BLaER1 (cell line): Measurements from ENCODE around the gene INPP5A.

ENCODE experiments used
- H3K27ac ChIP-seq: shearing (Covaris generic); formaldehyde crosslinking; 2 replicates; pipeline ENCODE4 v1.8.1; 2022
- H3K27me3 ChIP-seq: shearing (Covaris generic); formaldehyde crosslinking; 2 replicates; pipeline ENCODE4 v1.8.1; 2022
- H3K36me3 ChIP-seq: shearing (Covaris generic); formaldehyde crosslinking; 2 replicates; pipeline ENCODE4 v1.8.1; 2022
- H3K4me1 ChIP-seq: shearing (Covaris generic); formaldehyde crosslinking; 2 replicates; pipeline ENCODE4 v1.8.1; 2022
- H3K4me2 ChIP-seq: shearing (Covaris generic); formaldehyde crosslinking; 2 replicates; pipeline ENCODE4 v1.8.1; 2022
- H3K4me3 ChIP-seq: shearing (Covaris generic); formaldehyde crosslinking; 2 replicates; pipeline ENCODE4 v1.8.1; 2022
- H3K9ac ChIP-seq: shearing (Covaris generic); formaldehyde crosslinking; 2 replicates; pipeline ENCODE4 v1.8.1; 2022
- H3K9me3 ChIP-seq: shearing (Covaris generic); formaldehyde crosslinking; 2 replicates; pipeline ENCODE4 v1.8.1; 2022
- H4K20me1 ChIP-seq: shearing (Covaris generic); formaldehyde crosslinking; 2 replicates; pipeline ENCODE4 v1.8.1; 2022
- Cebpa-rat ChIP-seq: shearing (Covaris generic); IDR thresholded peaks from 2 replicates; pipeline ENCODE4 v1.8.1; 2022

Gene INPP5A

DNA sequence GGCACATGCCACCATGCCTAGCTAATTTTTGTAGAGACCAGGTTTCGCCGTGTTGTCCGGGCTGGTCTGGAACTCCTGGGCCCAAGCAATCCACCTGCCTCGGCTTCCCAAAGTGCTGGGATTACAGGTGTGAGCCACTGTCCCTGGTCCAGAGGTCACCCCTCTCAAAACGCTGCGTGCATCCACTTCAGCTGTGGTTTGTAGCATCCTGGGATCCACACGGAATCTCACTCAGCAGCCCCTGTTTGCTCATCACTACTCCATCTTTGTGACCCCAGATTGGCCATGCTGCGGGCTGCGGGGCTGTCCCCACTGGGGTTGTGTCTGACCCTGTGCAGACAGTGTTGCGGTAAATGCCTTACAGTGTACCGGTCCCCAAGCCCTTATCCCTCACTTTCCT, 3.5 kb downstream of the INPP5A start:
- peak overlapping the region; percentile 100 for H3K4me2 ChIP-seq
- H3K36me3 ChIP-seq = peaks cover 12% of the 10 kb centered on the region; the same call in 1 of the 2 replicates
- no peaks in the 10 kb centered on the region for H3K27me3 ChIP-seq
- H3K4me3 ChIP-seq = peak overlapping the region; percentile 36; the same call in 1 of the 2 replicates
- TF ChIP-seq Cebpa-rat = no peak
- H3K9ac ChIP-seq = peak overlapping the region; percentile 64
- H3K27ac ChIP-seq = peak overlapping the region; percentile 46
- H3K4me1 ChIP-seq = peaks cover 85% of the 10 kb centered on the region
- no peaks in the 10 kb centered on the region for H3K9me3 ChIP-seq
- H4K20me1 ChIP-seq = peaks cover 82% of the 10 kb centered on the region

DNA sequence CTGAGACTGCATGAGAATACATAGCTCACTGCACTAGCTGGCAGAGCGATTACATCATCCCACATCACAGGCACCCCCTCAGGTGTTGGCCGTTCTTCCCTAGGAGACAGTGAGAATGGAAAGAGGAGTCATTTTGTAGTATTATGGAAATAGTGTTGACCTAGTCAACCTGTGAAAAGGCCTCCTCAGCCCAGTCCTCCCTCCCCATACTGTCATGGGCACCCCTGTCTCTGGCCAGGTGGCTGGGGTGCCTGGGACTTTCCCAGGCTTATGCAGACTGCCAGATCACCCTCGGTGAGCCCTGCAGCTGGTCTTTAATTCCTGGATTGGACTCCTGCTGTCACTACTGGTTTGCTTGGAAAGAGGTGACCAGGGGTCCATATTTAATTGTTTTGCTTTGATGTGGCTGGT, 4.0 kb downstream of the INPP5A start:
- Histone ChIP-seq H3K9me3 (no peaks in the 10 kb centered on the region), H3K4me2 (peak overlapping the region; percentile 100), H3K27me3 (no peaks in the 10 kb centered on the region), H3K9ac (no peak overlapping the region), H3K4me3 (no peak overlapping the region), H3K36me3 (peaks cover 12% of the 10 kb centered on the region; the same call in 1 of the 2 replicates), H3K27ac (no peak overlapping the region), H3K4me1 (peaks cover 85% of the 10 kb centered on the region), H4K20me1 (peaks cover 87% of the 10 kb centered on the region)
- TF ChIP-seq Cebpa-rat = no peak

DNA sequence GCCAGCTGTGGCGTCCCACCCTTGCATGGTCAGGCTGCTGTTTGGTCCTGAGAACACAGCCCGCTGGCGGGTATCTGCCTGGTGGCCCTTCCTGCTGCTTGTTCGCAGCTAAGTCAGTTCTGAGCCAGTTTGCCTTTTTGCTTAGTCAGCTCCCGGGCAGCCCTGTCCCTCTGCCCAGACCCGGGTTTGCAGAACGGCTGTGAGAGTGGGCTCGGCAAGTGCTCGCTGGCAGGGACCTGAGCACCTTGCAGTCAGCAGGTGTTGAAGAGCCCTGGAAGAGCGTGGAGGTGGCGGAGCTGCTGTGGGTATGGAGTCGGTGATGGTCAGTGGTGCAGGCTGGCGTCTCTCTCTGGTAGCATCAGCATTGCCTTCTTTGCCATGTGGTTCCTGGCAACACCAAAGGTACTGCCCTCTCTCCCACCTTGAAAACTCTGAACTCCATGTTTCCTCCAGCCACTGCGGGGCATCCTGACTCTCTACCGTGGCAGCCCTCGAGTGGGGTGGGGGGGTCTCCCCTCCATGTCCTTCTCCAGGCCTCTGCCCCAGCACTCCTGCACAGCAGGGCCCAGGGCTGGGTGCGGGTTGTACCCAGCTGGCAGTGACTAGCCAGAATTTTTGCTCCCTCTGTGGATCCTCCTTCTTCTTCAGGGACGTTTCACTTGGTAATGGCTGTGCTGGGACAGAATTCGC, 4.6 kb downstream of the INPP5A start:
- H3K4me1 ChIP-seq = peaks cover 89% of the 10 kb centered on the region
- H3K27ac ChIP-seq = no peak overlapping the region
- H3K4me2 ChIP-seq = peak overlapping the region; percentile 100
- H4K20me1 ChIP-seq = peaks cover 94% of the 10 kb centered on the region
- H3K9me3 ChIP-seq = no peaks in the 10 kb centered on the region
- no peak for TF ChIP-seq Cebpa-rat
- no peak overlapping the region for H3K9ac ChIP-seq
- H3K36me3 ChIP-seq = peaks cover 12% of the 10 kb centered on the region; the same call in 1 of the 2 replicates
- H3K27me3 ChIP-seq = no peaks in the 10 kb centered on the region
- no peak overlapping the region for H3K4me3 ChIP-seq

DNA sequence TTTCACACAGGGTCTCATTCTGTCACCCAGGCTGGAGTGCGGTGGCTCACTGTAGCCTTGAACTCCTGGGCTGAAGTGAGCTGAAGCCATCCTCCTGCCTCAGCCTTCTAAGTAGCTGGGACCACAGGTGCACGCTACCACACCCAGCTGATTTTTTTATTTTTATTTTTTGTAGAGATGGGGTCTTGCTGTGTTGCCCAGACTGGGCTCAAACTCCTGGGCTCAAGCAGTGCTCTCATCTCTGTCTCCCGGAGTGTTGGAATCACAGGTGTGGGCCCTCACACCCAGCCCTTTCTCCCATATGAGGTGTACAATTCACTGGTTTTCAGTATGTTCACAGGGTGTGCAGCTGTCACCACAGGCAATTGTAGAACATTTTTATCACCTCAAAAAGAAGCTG, 5.2 kb downstream of the INPP5A start:
- H3K4me1 ChIP-seq = peaks cover 95% of the 10 kb centered on the region
- peak overlapping the region; percentile 100 for H3K4me2 ChIP-seq
- no peak for TF ChIP-seq Cebpa-rat
- no peaks in the 10 kb centered on the region for H3K27me3 ChIP-seq
- peaks cover 99% of the 10 kb centered on the region for H4K20me1 ChIP-seq
- H3K36me3 ChIP-seq = peaks cover 12% of the 10 kb centered on the region; the same call in 1 of the 2 replicates
- H3K9ac ChIP-seq = no peak overlapping the region
- no peaks in the 10 kb centered on the region for H3K9me3 ChIP-seq
- no peak overlapping the region for H3K4me3 ChIP-seq
- no peak overlapping the region for H3K27ac ChIP-seq

DNA sequence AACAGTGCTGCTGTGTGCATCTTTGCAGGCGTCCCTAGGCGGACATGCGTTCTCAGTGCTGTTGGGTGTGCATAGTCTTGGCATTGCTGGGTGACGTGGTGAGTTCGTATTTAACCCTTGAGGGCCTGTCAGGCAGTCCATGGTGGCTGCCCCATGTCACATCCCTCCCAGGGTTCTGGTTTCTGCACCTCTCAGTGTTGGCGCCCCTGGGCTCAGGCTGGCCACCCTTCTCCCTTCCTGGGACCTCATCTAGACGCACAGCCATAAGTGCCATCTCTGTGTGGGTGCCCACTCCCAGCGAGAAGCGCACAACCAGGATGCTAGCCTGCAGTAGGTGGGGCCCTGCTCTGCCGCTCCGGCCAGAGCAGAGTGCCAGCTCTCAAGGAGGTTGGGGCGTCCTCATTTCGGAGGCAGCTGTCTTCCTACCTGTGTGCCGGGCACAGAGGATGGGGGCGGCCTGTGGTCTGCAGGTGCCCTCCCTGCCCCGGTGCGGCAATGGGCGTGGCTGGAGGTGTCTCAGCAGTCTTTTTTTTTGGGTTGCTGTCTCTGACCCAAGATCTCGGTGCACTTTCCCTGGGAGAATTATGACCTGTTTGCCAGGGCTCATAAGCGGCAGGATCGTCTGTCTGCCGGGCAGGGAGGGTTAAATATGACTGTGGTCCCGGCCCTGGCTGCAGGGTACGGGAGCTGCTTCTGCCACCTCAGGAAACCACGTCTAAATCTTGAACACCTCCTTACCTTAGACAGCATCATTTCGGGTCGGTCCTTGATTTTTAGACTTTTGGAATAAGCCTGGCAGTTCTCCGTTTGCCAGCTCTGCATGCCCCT, 6.5 kb downstream of the INPP5A start:
- Histone ChIP-seq H3K36me3 (peaks cover 12% of the 10 kb centered on the region; the same call in 1 of the 2 replicates), H3K9ac (0 out of 2 replicates have a peak overlapping the region, but pooled peaks have one; percentile 20), H3K4me3 (no peak overlapping the region), H3K9me3 (no peaks in the 10 kb centered on the region), H3K27me3 (no peaks in the 10 kb centered on the region), H3K4me2 (peak overlapping the region; percentile 100), H3K4me1 (peaks cover 97% of the 10 kb centered on the region), H3K27ac (no peak overlapping the region), H4K20me1 (peaks cover 100% of the 10 kb centered on the region)
- no peak for TF ChIP-seq Cebpa-rat

DNA sequence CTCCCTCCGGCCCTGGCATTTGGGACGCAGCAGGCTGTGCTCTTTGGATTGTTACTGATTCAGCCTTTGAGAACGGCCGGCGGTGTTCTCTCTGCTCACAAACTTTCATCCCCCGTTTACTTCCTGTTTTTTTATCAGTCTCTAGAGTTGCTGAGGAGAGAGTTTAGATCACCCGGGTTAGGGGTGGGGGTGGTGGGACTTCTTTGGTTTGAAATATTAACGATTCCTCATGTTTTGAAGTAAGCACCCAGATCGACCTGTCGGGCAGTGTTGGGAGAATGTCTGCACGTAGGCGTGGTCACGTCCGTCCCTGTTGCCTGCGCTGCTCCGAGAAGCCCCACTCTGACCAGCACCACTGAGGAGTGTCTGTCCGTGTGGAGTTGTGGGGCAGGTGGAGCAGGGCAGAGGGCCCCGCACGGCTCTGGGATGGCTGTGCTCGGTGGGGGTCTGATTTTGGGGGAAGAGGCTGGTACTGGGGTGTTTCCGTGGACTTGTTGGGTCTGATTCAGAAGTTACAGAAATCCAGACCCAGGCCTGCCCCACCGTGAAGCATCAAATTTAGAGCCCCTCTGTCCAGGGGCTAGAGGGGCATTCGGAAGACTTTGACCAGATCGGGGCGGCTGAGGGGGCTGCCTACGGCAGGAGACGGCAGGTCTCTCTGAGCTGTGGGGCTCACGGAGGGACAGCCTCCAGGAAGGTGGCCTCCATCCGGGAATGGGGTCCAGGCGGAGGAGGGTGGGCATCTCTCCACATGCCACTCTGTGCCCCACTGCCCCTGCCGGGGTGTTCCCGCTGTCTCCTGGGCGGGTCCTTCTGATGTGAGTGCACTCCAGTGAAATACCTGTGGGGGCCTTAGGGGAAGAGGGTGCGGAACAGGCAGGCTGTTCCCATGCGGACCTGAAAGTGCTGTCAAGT, 7.4 kb downstream of the INPP5A start:
- Histone ChIP-seq H3K4me3 (no peak overlapping the region), H3K4me1 (peaks cover 97% of the 10 kb centered on the region), H3K27ac (peak overlapping the region; percentile 71; the same call in 1 of the 2 replicates), H3K4me2 (peak overlapping the region; percentile 100), H4K20me1 (peaks cover 98% of the 10 kb centered on the region), H3K9ac (0 out of 2 replicates have a peak overlapping the region, but pooled peaks have one; percentile 20), H3K36me3 (peaks cover 12% of the 10 kb centered on the region; the same call in 1 of the 2 replicates), H3K9me3 (no peaks in the 10 kb centered on the region), H3K27me3 (no peaks in the 10 kb centered on the region)
- no peak for TF ChIP-seq Cebpa-rat

DNA sequence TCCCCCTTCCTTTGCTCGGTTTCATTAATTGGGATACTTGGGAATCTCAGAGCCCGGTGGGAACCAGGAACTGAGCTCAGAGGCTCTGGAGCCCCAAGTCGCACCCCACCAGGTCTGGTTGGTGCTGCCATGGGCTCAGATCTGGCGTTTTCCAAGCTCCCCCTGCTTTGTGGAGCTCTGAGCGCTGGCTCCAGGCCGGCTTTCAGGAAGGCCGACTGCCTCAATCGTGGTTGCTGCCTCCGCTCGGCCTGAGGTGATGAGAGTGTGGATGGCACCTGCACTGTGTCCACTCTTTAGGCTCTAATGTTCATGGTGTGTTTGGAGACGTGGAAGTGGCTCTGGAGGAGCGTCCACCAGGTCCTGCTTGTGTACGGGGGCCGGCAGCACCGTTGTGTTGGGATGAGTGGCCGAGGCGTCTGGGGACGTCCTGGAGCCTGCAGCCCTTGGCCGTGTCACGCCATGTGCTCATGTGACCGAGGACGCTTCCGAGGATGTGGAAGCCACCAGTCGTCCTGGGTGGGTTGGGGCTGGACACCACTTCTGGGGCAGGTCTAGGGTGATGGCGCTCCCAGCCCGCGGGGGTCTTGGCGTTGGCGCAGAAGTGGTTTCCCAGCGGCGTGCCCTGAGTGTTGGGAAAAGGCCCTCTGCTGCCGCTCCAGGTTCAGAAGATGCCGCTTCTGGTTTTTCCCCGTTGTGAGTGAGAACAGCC, 8.2 kb downstream of the INPP5A start:
- no peaks in the 10 kb centered on the region for H3K9me3 ChIP-seq
- H3K27ac ChIP-seq = peak overlapping the region; percentile 71
- H3K4me3 ChIP-seq = peak overlapping the region; percentile 44; the same call in 1 of the 2 replicates
- H4K20me1 ChIP-seq = peaks cover 97% of the 10 kb centered on the region
- H3K4me1 ChIP-seq = peaks cover 97% of the 10 kb centered on the region
- H3K9ac ChIP-seq = peak overlapping the region; percentile 70
- H3K27me3 ChIP-seq = no peaks in the 10 kb centered on the region
- H3K36me3 ChIP-seq = peaks cover 12% of the 10 kb centered on the region; the same call in 1 of the 2 replicates
- H3K4me2 ChIP-seq = peak overlapping the region; percentile 100
- TF ChIP-seq Cebpa-rat = no peak

DNA sequence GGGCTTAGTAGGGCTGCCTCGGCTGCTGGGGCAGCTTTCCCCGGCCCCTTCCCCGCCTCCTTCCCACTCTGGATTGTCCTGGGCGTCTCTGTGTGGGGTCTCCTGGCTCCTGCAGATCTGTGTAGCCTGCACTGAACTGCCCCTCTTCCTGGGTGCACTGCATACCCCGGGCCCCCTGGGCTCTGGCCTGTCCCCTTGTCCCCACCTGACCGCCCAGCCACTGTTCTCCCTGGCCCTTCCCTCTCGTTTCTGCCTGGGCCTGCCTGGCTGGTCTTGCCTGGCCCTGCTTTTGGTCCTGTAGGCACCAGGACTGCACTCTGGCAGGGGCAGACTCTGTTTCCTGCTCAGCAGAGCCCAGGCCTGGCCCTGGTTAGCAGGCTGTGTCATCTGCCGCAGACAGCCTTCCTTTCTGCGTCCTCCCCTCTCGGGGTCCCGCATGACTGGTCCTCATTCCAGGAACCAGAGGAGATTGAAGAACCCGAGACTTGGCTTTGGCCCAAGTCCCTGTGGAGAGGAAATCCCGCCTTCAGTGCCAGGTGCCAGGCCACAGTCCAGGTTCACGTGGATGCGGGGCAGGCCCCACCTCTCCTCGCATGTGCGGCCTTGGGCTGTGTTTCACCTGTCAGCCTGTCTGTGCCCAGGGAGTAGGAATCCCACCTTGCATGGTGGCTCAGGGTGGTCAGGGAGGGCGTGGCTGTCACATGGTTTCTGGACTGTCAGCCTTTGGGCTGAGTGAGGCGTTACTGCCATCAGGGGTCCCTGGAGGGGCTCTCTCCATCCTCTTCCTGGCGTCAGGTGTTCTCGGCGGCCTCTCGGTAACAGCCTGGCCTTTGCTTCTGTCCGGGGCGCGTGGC, 9.2 kb downstream of the INPP5A start:
- no peaks in the 10 kb centered on the region for H3K9me3 ChIP-seq
- peaks cover 97% of the 10 kb centered on the region for H3K4me1 ChIP-seq
- H3K27me3 ChIP-seq = no peaks in the 10 kb centered on the region
- peak overlapping the region; percentile 71 for H3K27ac ChIP-seq
- peaks cover 9% of the 10 kb centered on the region; the same call in 1 of the 2 replicates for H3K36me3 ChIP-seq
- peak overlapping the region; percentile 70 for H3K9ac ChIP-seq
- peak overlapping the region; percentile 100 for H3K4me2 ChIP-seq
- H4K20me1 ChIP-seq = peaks cover 88% of the 10 kb centered on the region
- H3K4me3 ChIP-seq = peak overlapping the region; percentile 44; the same call in 1 of the 2 replicates
- no peak for TF ChIP-seq Cebpa-rat
